K562 (cell line): Measurements from ENCODE around the gene UBASH3A. TPM values are rescaled to one million over a fixed set of nuclear protein-coding genes. Genes with fewer than 3 reads are reported as not detected.

ENCODE experiments used
- CHCHD3 ChIP-seq: fragments of 250-450 bp; sonication (Bioruptor Pico); IDR thresholded peaks from 2 replicates; pipeline ENCODE4 v2.1.2; 2022; ENCODE audit warnings: mild to moderate bottlenecking
- EZH2 ChIP-seq: IDR thresholded peaks from 2 replicates; pipeline ENCODE4 v1.6.1; 2012; ENCODE audit warnings: low read depth, mild to moderate bottlenecking, inconsistent platforms, low read length, borderline replicate concordance
- HDAC1 ChIP-seq, 2 experiments: fragments of 450-650 bp; IDR thresholded peaks; 2 replicates each; pipeline ENCODE4 v1.6.1; 2016 to 2017; ENCODE audit warnings: inconsistent platforms in 1 of 2, mild to moderate bottlenecking in 1 of 2, moderate library complexity in 1 of 2
- HLTF ChIP-seq: fragments of 450-650 bp; IDR thresholded peaks from 2 replicates; pipeline ENCODE4 v1.6.1; 2016
- HNRNPK ChIP-seq: fragments of 200-400 bp; formaldehyde crosslinking; IDR thresholded peaks from one replicate; pipeline ENCODE4 v1.6.1; 2018; ENCODE audit warnings: mild to moderate bottlenecking, low read depth, low read length; ENCODE audit not compliant: poor library complexity, severe bottlenecking
- HNRNPL ChIP-seq: fragments of 200-400 bp; formaldehyde crosslinking; IDR thresholded peaks from 2 replicates; pipeline ENCODE4 v1.6.1; 2017; ENCODE audit warnings: low read depth, mild to moderate bottlenecking, low read length
- KAT8 ChIP-seq: fragments of 450-650 bp; IDR thresholded peaks from 2 replicates; pipeline ENCODE4 v1.6.1; 2016; ENCODE audit warnings: low read depth, mild to moderate bottlenecking
- MCM5 ChIP-seq: fragments of 450-650 bp; IDR thresholded peaks from 2 replicates; pipeline ENCODE4 v1.6.1; 2016; ENCODE audit warnings: low read depth
- MEF2A ChIP-seq: IDR thresholded peaks from 2 replicates; pipeline ENCODE4 v1.6.1; 2011; ENCODE audit warnings: low read depth, mild to moderate bottlenecking, low read length, moderate library complexity; ENCODE audit not compliant: control insufficient read depth
- NFRKB ChIP-seq: fragments of 450-650 bp; IDR thresholded peaks from 2 replicates; pipeline ENCODE4 v1.6.1; 2016; ENCODE audit warnings: low read depth
- NR3C1 ChIP-seq: sonication (generic); formaldehyde crosslinking; IDR thresholded peaks from 2 replicates; pipeline ENCODE4 v1.8.1; 2022; ENCODE audit warnings: missing genetic modification reagents
- NRF1 ChIP-seq, 2 experiments: fragments of 450-650 bp; IDR thresholded peaks in 1 of 2; conservative IDR thresholded peaks in 1 of 2; 2 replicates each; pipeline ENCODE4 v1.6.1; 2014; ENCODE audit warnings: mild to moderate bottlenecking in 2 of 2
- PCBP1 ChIP-seq: fragments of 200-400 bp; formaldehyde crosslinking; IDR thresholded peaks from 2 replicates; pipeline ENCODE4 v1.6.1; 2018; ENCODE audit warnings: mild to moderate bottlenecking, low read depth, low read length; ENCODE audit not compliant: poor library complexity, severe bottlenecking
- POLR2B ChIP-seq: fragments of 450-650 bp; IDR thresholded peaks from 2 replicates; pipeline ENCODE4 v1.6.1; 2018; ENCODE audit warnings: low read depth; ENCODE audit not compliant: partially characterized antibody
- RAD21 ChIP-seq, 2 experiments: fragments of 250-450 bp in 1 of 2; fragments of 450-650 bp in 1 of 2; sonication (Bioruptor Pico) in 1 of 2; formaldehyde crosslinking in 1 of 2; IDR thresholded peaks in 1 of 2; conservative IDR thresholded peaks in 1 of 2; 2 replicates each; pipeline versions ENCODE4 v1.4.0 to v1.8.0; 2020 to 2022; ENCODE audit warnings: mild to moderate bottlenecking in 2 of 2, moderate library complexity in 1 of 2
- SIRT6 ChIP-seq: IDR thresholded peaks from one replicate; pipeline ENCODE4 v1.6.1; 2012; ENCODE audit warnings: low read depth, mild to moderate bottlenecking, control low read depth, inconsistent platforms, low read length, moderate library complexity
- SMAD4 ChIP-seq: fragments of 250-450 bp; sonication (Bioruptor Pico); conservative IDR thresholded peaks from 2 replicates; pipeline ENCODE4 v1.8.0; 2021; ENCODE audit warnings: inconsistent platforms, mild to moderate bottlenecking, moderate library complexity
- U2AF1 ChIP-seq: fragments of 200-400 bp; formaldehyde crosslinking; optimal IDR thresholded peaks from 2 replicates; pipeline ENCODE3; 2017; ENCODE audit warnings: mild to moderate bottlenecking, low read depth, low read length, moderate library complexity
- ZNF121 ChIP-seq: sonication (generic); formaldehyde crosslinking; conservative IDR thresholded peaks from 2 replicates; pipeline ENCODE4 v1.8.0; 2022; ENCODE audit warnings: missing genetic modification reagents
- ZNF124 ChIP-seq: sonication (generic); formaldehyde crosslinking; IDR thresholded peaks from 2 replicates; pipeline ENCODE4 v1.8.1; 2022; ENCODE audit warnings: missing genetic modification reagents
- ZNF197 ChIP-seq: fragments of 200-800 bp; sonication (Bioruptor generic); IDR thresholded peaks from 2 replicates; pipeline ENCODE4 v1.6.1; 2016; ENCODE audit warnings: low read depth, missing genetic modification characterization, missing compliant biosample characterization
- ZNF253 ChIP-seq: fragments of 250-450 bp; sonication (Bioruptor Pico); conservative IDR thresholded peaks from 2 replicates; pipeline ENCODE4 v1.6.1; 2021; ENCODE audit warnings: mild to moderate bottlenecking
- ZNF354B ChIP-seq: fragments of 250-450 bp; sonication (Bioruptor Pico); IDR thresholded peaks from 2 replicates; pipeline ENCODE4 v1.4.0; 2020
- ZNF384 ChIP-seq: IDR thresholded peaks from 2 replicates; pipeline ENCODE4 v1.6.1; 2012; ENCODE audit warnings: low read depth, low read length, improper control_type of control experiment
- ZNF436 ChIP-seq: fragments of 250-450, 450-650 bp; sonication (Bioruptor Pico); formaldehyde crosslinking; IDR thresholded peaks from 2 replicates; pipeline ENCODE4 v1.7.0; 2020; ENCODE audit warnings: mild to moderate bottlenecking
- ZNF695 ChIP-seq: fragments of 450-650 bp; formaldehyde crosslinking; IDR thresholded peaks from 2 replicates; pipeline ENCODE4 v1.4.0; 2020; ENCODE audit warnings: mild to moderate bottlenecking, moderate library complexity
- ZNF707 ChIP-seq: fragments of 250-450 bp; sonication (Bioruptor Pico); conservative IDR thresholded peaks from 2 replicates; pipeline ENCODE4 v1.8.0; 2022; ENCODE audit warnings: inconsistent platforms, mild to moderate bottlenecking, moderate library complexity
- polyA plus RNA-seq, 8 experiments: library from polyadenylated mRNA; depleted of rRNA in 4 of 8; stranded (reverse) in 5 of 8; unstranded in 3 of 8; fragments of >200 nt; fragmentation: Nextera tagmentation in 2 of 8; fragmentation: Illumina TruSeq in 1 of 8; extraction: Ambion mirVana in 2 of 8; extraction: Trizol in 1 of 8; gene quantifications; 2 replicates each; pipeline versions ENCODE4 v1.2.1 to v1.2.3, GENCODE V29; 2011 to 2014; ENCODE audit warnings: inconsistent platforms in 1 of 8, missing spikeins in 1 of 8
- total RNA-seq, 7 experiments: library from RNA; depleted of rRNA in 6 of 7; stranded (reverse); fragments of >200 nt in 6 of 7; fragmentation: Illumina TruSeq in 2 of 7; extraction: Trizol in 2 of 7; gene quantifications; 2 replicates each; pipeline versions ENCODE4 v1.2.1 to v1.2.3, GENCODE V29; 2011 to 2021; ENCODE audit warnings: low replicate concordance in 1 of 7
- TF ChIP-seq, protein P1 (sequence below): fragments of 250-450 bp; sonication (Bioruptor Pico); IDR thresholded peaks from 2 replicates; pipeline ENCODE4 v1.8.0; 2022; ENCODE audit warnings: moderate library complexity, mild to moderate bottlenecking, inconsistent platforms
- TF ChIP-seq, protein P2 (sequence below): fragments of 250-450 bp; sonication (Bioruptor Pico); IDR thresholded peaks from 2 replicates; pipeline ENCODE4 v1.9.0; 2021; ENCODE audit warnings: mild to moderate bottlenecking, inconsistent platforms

Gene UBASH3A
- total and polyA plus RNA-seq, 9 of the 15 experiments (the other 6 are each of a cell fraction or from before 2014, with no cell fraction given), result 0.23 to 1.8 (median 1.1) TPM

DNA sequence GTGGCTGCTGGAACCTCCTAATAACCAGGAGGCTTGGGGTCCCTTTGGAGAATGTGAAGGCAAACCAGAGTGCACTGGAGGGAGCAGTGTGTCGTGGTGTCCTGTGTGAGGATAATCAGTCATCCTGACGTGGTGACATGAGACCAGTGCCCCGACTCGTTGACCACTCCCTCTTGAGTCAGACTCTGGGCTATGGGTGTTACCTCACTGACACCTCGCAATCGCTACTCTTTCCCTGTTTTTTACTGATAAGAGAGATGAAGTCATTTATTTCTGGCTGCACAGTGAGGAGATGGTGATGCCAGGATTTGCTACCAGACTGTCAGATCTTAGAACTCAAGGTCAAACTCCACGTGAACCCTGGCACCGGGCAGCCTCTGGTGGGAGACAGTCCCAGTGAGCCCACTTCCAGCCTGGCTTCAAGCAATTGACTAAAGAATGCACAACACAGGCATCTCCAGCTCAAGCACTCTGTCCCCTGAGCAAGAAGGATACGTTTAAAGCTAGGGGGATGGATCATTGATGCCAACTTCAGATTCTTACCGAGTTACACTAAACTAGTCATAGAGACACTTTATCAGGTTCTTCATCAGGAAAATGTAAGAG lies 30.3 kb downstream of the UBASH3A start (continued):
- no peak for TF ChIP-seq ZNF124 (CRISPR knock-in tag)
- 0 out of 4 replicates have a peak, but pooled peaks have one; percentile 11 to 22 for TF ChIP-seq NRF1 (conservative IDR thresholded peaks at IDR 0.05 in 1 of 2, IDR thresholded peaks at IDR 0.05 in 1 of 2)
- no peak for TF ChIP-seq HLTF
- no peak for TF ChIP-seq HNRNPL
- TF ChIP-seq KAT8, result no peak
- TF ChIP-seq EZH2, result no peak
- no peak for TF ChIP-seq ZNF253 (CRISPR knock-in tag)
- TF ChIP-seq MCM5, result no peak
- TF ChIP-seq NR3C1 (CRISPR knock-in tag), result no peak
- TF ChIP-seq SIRT6, result no peak
- no peak for TF ChIP-seq POLR2B
- no peak for TF ChIP-seq PCBP1
- no peak for TF ChIP-seq ZNF197 (CRISPR knock-in tag)
- no peak for TF ChIP-seq ZNF384
- TF ChIP-seq RAD21 (CRISPR knock-in tag; conservative IDR thresholded peaks at IDR 0.05 in 1 of 2, IDR thresholded peaks at IDR 0.05 in 1 of 2), result peak in 1 of 2 experiments; percentile 9; a peak in 1 of 4 replicates
- TF ChIP-seq HDAC1 (IDR thresholded peaks at IDR 0.05), result peak in 1 of 2 experiments; percentile 30; a peak in 1 of 4 replicates
- no peak for TF ChIP-seq CHCHD3 (CRISPR knock-in tag)
- no peak for TF ChIP-seq ZNF695 (CRISPR knock-in tag)
- no peak for TF ChIP-seq HNRNPK
- no peak for TF ChIP-seq NFRKB
- TF ChIP-seq ZNF354B (CRISPR knock-in tag), result no peak
- TF ChIP-seq, protein P1, sequence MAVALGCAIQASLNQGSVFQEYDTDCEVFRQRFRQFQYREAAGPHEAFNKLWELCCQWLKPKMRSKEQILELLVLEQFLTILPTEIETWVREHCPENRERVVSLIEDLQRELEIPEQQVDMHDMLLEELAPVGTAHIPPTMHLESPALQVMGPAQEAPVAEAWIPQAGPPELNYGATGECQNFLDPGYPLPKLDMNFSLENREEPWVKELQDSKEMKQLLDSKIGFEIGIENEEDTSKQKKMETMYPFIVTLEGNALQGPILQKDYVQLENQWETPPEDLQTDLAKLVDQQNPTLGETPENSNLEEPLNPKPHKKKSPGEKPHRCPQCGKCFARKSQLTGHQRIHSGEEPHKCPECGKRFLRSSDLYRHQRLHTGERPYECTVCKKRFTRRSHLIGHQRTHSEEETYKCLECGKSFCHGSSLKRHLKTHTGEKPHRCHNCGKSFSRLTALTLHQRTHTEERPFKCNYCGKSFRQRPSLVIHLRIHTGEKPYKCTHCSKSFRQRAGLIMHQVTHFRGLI (CRISPR knock-in tag), result no peak
- TF ChIP-seq ZNF707 (CRISPR knock-in tag), result no peak
- no peak for TF ChIP-seq U2AF1
- TF ChIP-seq, protein P2, sequence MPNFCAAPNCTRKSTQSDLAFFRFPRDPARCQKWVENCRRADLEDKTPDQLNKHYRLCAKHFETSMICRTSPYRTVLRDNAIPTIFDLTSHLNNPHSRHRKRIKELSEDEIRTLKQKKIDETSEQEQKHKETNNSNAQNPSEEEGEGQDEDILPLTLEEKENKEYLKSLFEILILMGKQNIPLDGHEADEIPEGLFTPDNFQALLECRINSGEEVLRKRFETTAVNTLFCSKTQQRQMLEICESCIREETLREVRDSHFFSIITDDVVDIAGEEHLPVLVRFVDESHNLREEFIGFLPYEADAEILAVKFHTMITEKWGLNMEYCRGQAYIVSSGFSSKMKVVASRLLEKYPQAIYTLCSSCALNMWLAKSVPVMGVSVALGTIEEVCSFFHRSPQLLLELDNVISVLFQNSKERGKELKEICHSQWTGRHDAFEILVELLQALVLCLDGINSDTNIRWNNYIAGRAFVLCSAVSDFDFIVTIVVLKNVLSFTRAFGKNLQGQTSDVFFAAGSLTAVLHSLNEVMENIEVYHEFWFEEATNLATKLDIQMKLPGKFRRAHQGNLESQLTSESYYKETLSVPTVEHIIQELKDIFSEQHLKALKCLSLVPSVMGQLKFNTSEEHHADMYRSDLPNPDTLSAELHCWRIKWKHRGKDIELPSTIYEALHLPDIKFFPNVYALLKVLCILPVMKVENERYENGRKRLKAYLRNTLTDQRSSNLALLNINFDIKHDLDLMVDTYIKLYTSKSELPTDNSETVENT (CRISPR knock-in tag), result no peak
- peak; percentile 73 for TF ChIP-seq SMAD4
- TF ChIP-seq ZNF121 (CRISPR knock-in tag), result no peak
- no peak for TF ChIP-seq ZNF436 (CRISPR knock-in tag)
- no peak for TF ChIP-seq MEF2A
